Stomach (tissue), 4 donors: ENCODE results near the gene MMP21.

Experiments
- CTCF ChIP-seq, 7 experiments: fragments of 450-650 bp in 4 of 7; fragments of 200-600 bp in 3 of 7; sonication (generic) in 3 of 7; IDR thresholded peaks; one replicate each; pipeline ENCODE4 v1.5.1; 2016 to 2019; ENCODE audit warnings: antibody characterized with exemption in 7 of 7, control low read depth in 2 of 7, mild to moderate bottlenecking in 1 of 7
- POLR2A ChIP-seq, 4 donors: fragments of 450-650 bp; IDR thresholded peaks; one replicate each; pipeline ENCODE4 v1.6.1; 2016; ENCODE audit warnings: antibody characterized with exemption in 4 of 4, control low read depth in 2 of 4, mild to moderate bottlenecking in 1 of 4, moderate library complexity in 1 of 4

GRCh38 chr10:125812128-125812750, 36.6 kb upstream of the MMP21 start:
- TF ChIP-seq POLR2A (IDR thresholded peaks at IDR 0.05) (no peak), CTCF (IDR thresholded peaks at IDR 0.05) (no peak)
